Nephron (organoid): ENCODE data around the gene PARP8.

Source experiments
- H3K27ac Mint-ChIP-seq, 3 experiments: 2 replicates each; pipeline ENCODE4 v1.8.0; 2020; ENCODE audit warnings: mixed read lengths in 3 of 3, mild to moderate bottlenecking in 2 of 3, moderate library complexity in 1 of 3
- H3K27me3 Mint-ChIP-seq: 2 replicates; pipeline ENCODE4 v1.8.0; 2021; ENCODE audit warnings: low read depth, mild to moderate bottlenecking, moderate library complexity, mixed read lengths
- H3K36me3 Mint-ChIP-seq: 2 replicates; pipeline ENCODE4 v1.8.0; 2020; ENCODE audit warnings: low read depth, mixed read lengths
- H3K4me1 Mint-ChIP-seq: 2 replicates; pipeline ENCODE4 v1.8.0; 2020; ENCODE audit warnings: mixed read lengths
- H3K4me3 Mint-ChIP-seq, 3 experiments: 2 replicates each; pipeline ENCODE4 v1.8.0; 2020; ENCODE audit warnings: mild to moderate bottlenecking in 3 of 3, mixed read lengths in 3 of 3, moderate library complexity in 2 of 3
- H3K9me3 Mint-ChIP-seq: 2 replicates; pipeline ENCODE4 v1.8.0; 2020; ENCODE audit warnings: mixed read lengths
- TF ChIP-seq, protein P1 (sequence below), 3 experiments: fragments of 200-600 bp; sonication (generic); IDR thresholded peaks; one replicate each; pipeline ENCODE4 v1.5.0; 2021; ENCODE audit warnings: antibody characterized with exemption in 3 of 3; ENCODE audit not compliant: unreplicated experiment in 3 of 3

PARP8 gene

GRCh38 chr5:50740832-50741231 lies 74.4 kb downstream of the PARP8 start:
- H3K4me3 Mint-ChIP-seq, result no peak overlapping the region
- no peaks in the 10 kb centered on the region for H3K27me3 Mint-ChIP-seq
- H3K27ac Mint-ChIP-seq, result no peak overlapping the region
- TF ChIP-seq, protein P1, sequence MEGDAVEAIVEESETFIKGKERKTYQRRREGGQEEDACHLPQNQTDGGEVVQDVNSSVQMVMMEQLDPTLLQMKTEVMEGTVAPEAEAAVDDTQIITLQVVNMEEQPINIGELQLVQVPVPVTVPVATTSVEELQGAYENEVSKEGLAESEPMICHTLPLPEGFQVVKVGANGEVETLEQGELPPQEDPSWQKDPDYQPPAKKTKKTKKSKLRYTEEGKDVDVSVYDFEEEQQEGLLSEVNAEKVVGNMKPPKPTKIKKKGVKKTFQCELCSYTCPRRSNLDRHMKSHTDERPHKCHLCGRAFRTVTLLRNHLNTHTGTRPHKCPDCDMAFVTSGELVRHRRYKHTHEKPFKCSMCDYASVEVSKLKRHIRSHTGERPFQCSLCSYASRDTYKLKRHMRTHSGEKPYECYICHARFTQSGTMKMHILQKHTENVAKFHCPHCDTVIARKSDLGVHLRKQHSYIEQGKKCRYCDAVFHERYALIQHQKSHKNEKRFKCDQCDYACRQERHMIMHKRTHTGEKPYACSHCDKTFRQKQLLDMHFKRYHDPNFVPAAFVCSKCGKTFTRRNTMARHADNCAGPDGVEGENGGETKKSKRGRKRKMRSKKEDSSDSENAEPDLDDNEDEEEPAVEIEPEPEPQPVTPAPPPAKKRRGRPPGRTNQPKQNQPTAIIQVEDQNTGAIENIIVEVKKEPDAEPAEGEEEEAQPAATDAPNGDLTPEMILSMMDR (IDR thresholded peaks at IDR 0.05; ENCODE audit: unreplicated experiment in 3 of 3), result no peak
- peaks cover 16% of the 10 kb centered on the region for H3K4me1 Mint-ChIP-seq
- no peaks in the 10 kb centered on the region for H3K36me3 Mint-ChIP-seq
- no peaks in the 10 kb centered on the region for H3K9me3 Mint-ChIP-seq

- H3K4me1 Mint-ChIP-seq, result peaks cover 21% of the 10 kb centered on the region
- no peaks in the 10 kb centered on the region for H3K27me3 Mint-ChIP-seq
- TF ChIP-seq, protein P1 (IDR thresholded peaks at IDR 0.05; ENCODE audit: unreplicated experiment in 3 of 3), result no peak
- H3K9me3 Mint-ChIP-seq, result no peaks in the 10 kb centered on the region
- H3K4me3 Mint-ChIP-seq, result peak overlapping the region in 1 of 3 experiments; percentile 10
- peak overlapping the region; percentile 1 to 54 (median 22) for H3K27ac Mint-ChIP-seq
- H3K36me3 Mint-ChIP-seq, result no peaks in the 10 kb centered on the region
Measured at GRCh38 chr5:50744776-50745175, 78.3 kb downstream of the PARP8 start.

DNA sequence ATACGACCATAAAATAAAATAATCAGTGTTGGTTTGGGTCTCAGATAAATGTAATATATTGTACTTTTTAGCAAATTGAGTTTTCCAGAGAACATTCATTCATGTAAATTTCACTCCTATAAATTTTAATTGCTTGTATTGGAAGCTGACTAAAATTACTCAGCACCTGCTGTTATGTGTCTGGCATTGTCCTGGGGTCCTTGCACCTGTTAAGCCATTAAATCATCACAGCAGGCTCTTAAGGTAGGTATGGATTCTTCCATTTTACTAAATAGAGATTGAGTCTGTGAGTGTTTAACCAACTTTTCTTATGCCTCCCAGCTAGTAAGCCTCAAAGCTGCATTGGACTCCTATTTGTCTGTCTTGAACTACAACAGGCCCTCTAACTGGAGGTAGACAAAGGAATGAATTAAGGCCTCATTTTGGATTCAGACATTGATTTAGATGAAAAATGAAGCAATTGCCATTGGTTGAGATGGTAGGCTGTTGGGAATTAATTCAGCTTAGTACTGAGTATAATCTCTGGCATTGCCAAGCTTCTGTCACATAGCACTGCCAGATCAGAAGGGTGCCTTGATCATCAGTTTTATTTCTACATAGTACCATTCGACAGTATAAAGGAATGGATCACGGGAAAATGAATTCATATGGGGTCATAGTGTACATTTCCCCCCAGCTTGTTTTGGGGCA lies 78.9 kb downstream of the PARP8 start:
- no peak overlapping the region for H3K27ac Mint-ChIP-seq
- H3K36me3 Mint-ChIP-seq, result no peaks in the 10 kb centered on the region
- peaks cover 21% of the 10 kb centered on the region for H3K4me1 Mint-ChIP-seq

DNA sequence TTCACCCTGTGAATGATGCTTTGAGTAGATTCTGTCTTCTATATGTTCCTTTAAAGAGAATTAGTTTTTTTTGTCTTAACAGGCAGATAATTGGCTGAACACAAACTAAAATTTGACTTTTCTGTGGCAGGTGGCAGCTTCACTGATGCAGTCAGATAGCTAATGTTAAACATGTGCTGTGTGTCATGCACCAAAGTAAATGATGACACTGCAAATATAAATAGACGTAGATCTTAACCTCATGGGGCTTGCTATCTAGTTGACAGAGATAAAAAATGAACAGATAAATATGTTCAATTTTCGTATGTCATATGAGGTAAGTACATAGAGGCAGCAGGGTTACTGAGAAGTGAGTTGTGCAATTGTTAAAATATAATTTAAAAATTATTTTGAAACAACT lies 82.7 kb downstream of the PARP8 start:
- no peak overlapping the region for H3K27ac Mint-ChIP-seq
- peaks cover 6% of the 10 kb centered on the region for H3K36me3 Mint-ChIP-seq
- H3K9me3 Mint-ChIP-seq, result no peaks in the 10 kb centered on the region
- H3K4me3 Mint-ChIP-seq, result no peak overlapping the region
- H3K4me1 Mint-ChIP-seq, result peaks cover 12% of the 10 kb centered on the region
- TF ChIP-seq, protein P1 (IDR thresholded peaks at IDR 0.05; ENCODE audit: unreplicated experiment in 3 of 3), result no peak
- no peaks in the 10 kb centered on the region for H3K27me3 Mint-ChIP-seq

More for the DNA sequence above, 78.9 kb downstream of the PARP8 start:
- H3K9me3 Mint-ChIP-seq, result no peaks in the 10 kb centered on the region
- TF ChIP-seq, protein P1 (IDR thresholded peaks at IDR 0.05; ENCODE audit: unreplicated experiment in 3 of 3), result no peak
- H3K27me3 Mint-ChIP-seq, result no peaks in the 10 kb centered on the region
- H3K4me3 Mint-ChIP-seq, result no peak overlapping the region

DNA sequence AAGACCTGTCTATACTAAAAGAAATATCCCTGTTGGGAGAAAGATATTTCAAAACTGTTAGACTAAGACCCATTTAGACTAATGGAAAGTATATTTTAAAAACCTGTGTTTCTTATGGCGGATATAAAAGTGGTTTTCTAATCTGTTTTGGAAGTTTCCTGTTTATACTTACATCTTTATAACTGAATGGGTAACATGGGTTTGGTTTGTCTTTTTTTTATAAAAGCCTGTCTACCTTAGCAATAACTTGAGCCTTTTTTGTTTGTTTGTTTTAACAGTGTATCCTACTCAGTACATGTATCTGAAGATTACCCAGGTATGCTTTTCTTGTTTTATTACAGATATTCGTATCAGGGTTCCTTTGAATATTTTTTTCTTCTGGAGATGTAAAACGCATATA lies 83.4 kb downstream of the PARP8 start:
- Mint-ChIP-seq H3K27ac (no peak overlapping the region), H3K36me3 (peaks cover 6% of the 10 kb centered on the region), H3K4me3 (no peak overlapping the region), H3K4me1 (peaks cover 6% of the 10 kb centered on the region), H3K27me3 (no peaks in the 10 kb centered on the region), H3K9me3 (no peaks in the 10 kb centered on the region)
- TF ChIP-seq, protein P1 (IDR thresholded peaks at IDR 0.05; ENCODE audit: unreplicated experiment in 3 of 3), result no peak

DNA sequence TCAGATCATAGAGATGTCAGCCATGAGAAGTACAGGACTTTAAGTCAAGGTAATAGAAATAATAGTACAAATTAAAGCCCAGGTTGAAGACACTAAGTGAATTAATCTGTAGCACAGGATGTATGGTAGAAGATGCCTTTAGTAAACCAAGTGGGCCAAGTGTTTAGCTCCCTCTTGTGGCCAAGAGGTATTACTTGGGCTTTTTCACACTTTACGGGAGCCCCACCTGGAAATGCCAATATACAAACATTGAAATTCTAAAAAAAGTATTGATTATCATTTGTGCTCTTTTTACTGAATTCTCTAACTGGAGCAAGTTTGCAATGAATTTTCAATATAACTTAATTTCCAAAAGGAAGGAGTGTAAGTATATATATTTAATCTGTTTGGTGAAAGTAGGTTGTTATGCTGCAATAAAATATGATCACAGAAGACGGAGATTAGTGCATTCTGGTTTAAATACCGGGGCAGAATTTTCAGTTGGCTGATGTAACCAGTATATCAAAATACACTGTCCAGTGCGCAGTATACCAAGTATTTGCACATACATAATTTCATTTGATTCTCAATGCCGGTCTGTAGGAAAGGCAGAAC lies 84.7 kb downstream of the PARP8 start:
- H3K9me3 Mint-ChIP-seq, result no peaks in the 10 kb centered on the region
- no peaks in the 10 kb centered on the region for H3K27me3 Mint-ChIP-seq
- TF ChIP-seq, protein P1 (IDR thresholded peaks at IDR 0.05; ENCODE audit: unreplicated experiment in 3 of 3), result peak; percentile 78 to 87 (median 79)
- peaks cover 6% of the 10 kb centered on the region for H3K36me3 Mint-ChIP-seq
- peaks cover 1% of the 10 kb centered on the region for H3K4me1 Mint-ChIP-seq
- H3K4me3 Mint-ChIP-seq, result no peak overlapping the region
- H3K27ac Mint-ChIP-seq, result no peak overlapping the region
